GM19239 (cell line): ENCODE measurements around the gene ATAD3B.
A peak's percentile ranks its signal among the peaks of the same experiment; 100 is the strongest.
"Not testable (repeated sequence)": the region's sequence is repeated elsewhere in the genome, so short reads cannot be mapped to it uniquely, and the experiment has no call there.

Source experiments
- DNase-seq: peaks from one replicate; pipeline ENCODE4 v3.0.0; 2011; ENCODE audit warnings: low spot score; ENCODE audit not compliant: insufficient read length
- FAIRE-seq: peaks from 2 replicates; lab custom pipeline; 2011; peaks lifted over from hg19 to GRCh38; lab: Jason Lieb, UNC

The ATAD3B gene

GRCh38 chr1:1432951-1433803 lies 38.4 kb upstream of the ATAD3B start:
- FAIRE-seq (peak; percentile 56), DNase-seq (peak; percentile 55)

GRCh38 chr1:1433804-1434130 lies 37.8 kb upstream of the ATAD3B start:
- no peak for FAIRE-seq
- DNase-seq = peak; percentile 50

GRCh38 chr1:1434131-1434823 lies 37.3 kb upstream of the ATAD3B start:
- no peak for FAIRE-seq
- DNase-seq = peak; percentile 59

GRCh38 chr1:1434824-1435105 lies 36.8 kb upstream of the ATAD3B start:
- DNase-seq (peak; percentile 17), FAIRE-seq (peak; percentile 39)

- FAIRE-seq (no peak), DNase-seq (peak; percentile 96)
Measured at GRCh38 chr1:1435106-1435903, 36.3 kb upstream of the ATAD3B start, which contains the start of gene VWA1. TSS of gene VWA1 (plus strand) at chr1:1435690. CDS start at chr1:1435749, 59 bp downstream.

- DNase-seq (peak; percentile 20), FAIRE-seq (no peak)
Measured at GRCh38 chr1:1435911-1436629, 35.5 kb upstream of the ATAD3B start.

GRCh38 chr1:1436630-1437032 lies 34.9 kb upstream of the ATAD3B start:
- FAIRE-seq = no peak
- DNase-seq = no peak

GRCh38 chr1:1437033-1437903 lies 34.3 kb upstream of the ATAD3B start:
- DNase-seq (peak; percentile 33), FAIRE-seq (no peak)

GRCh38 chr1:1437904-1438376 lies 33.6 kb upstream of the ATAD3B start:
- DNase-seq (peak; percentile 100), FAIRE-seq (peak; percentile 92)

- no peak for DNase-seq
Measured at GRCh38 chr1:1438531-1439381, 32.8 kb upstream of the ATAD3B start.

GRCh38 chr1:1439546-1440261 lies 31.9 kb upstream of the ATAD3B start:
- no peak for DNase-seq
- FAIRE-seq = no peak

More at GRCh38 chr1:1438531-1439381, 32.8 kb upstream of the ATAD3B start:
- FAIRE-seq = no peak

- FAIRE-seq (no peak), DNase-seq (peak; percentile 26)
Measured at GRCh38 chr1:1440262-1441001, 31.1 kb upstream of the ATAD3B start.

GRCh38 chr1:1441002-1441888 lies 30.3 kb upstream of the ATAD3B start:
- FAIRE-seq = no peak
- DNase-seq = peak; percentile 93

GRCh38 chr1:1442069-1442770 lies 29.3 kb upstream of the ATAD3B start:
- FAIRE-seq = no peak
- no peak for DNase-seq

GRCh38 chr1:1446631-1447030 lies 24.9 kb upstream of the ATAD3B start:
- not testable (repeated sequence) for DNase-seq, FAIRE-seq
